GM12878 (cell line): ENCODE data around the gene CSDE1. TPM values are rescaled to one million over a fixed set of nuclear protein-coding genes. Genes with fewer than 3 reads are reported as not detected.
A peak's percentile ranks its signal among the peaks of the same experiment; 100 is the strongest.

Experiments used
- ASH2L ChIP-seq: fragments of 300-600, 200-600 bp; sonication (generic); IDR thresholded peaks from 2 replicates; pipeline ENCODE4 v1.6.1; 2017; ENCODE audit warnings: low read depth, mild to moderate bottlenecking, borderline replicate concordance
- ATF7 ChIP-seq: fragments of 450-650 bp; IDR thresholded peaks from 2 replicates; pipeline ENCODE4 v1.6.1; 2016; ENCODE audit warnings: low read depth, mild to moderate bottlenecking
- BACH1 ChIP-seq: fragments of 450-650 bp; IDR thresholded peaks from 2 replicates; pipeline ENCODE4 v1.6.1; 2017; ENCODE audit warnings: mild to moderate bottlenecking, borderline replicate concordance
- BCL11A ChIP-seq: IDR thresholded peaks from 2 replicates; pipeline ENCODE4 v1.6.1; 2011; ENCODE audit warnings: low read depth, low read length
- CBFB ChIP-seq: IDR thresholded peaks from 2 replicates; pipeline ENCODE4 v1.6.1; 2016; ENCODE audit warnings: antibody characterized with exemption, low read depth
- CBX3 ChIP-seq: fragments of 200-600 bp; sonication (generic); IDR thresholded peaks from 2 replicates; pipeline ENCODE4 v1.6.1; 2016; ENCODE audit warnings: low read depth, borderline replicate concordance
- CREB1 ChIP-seq: IDR thresholded peaks from 2 replicates; pipeline ENCODE4 v1.6.1; 2012; ENCODE audit warnings: low read depth, mild to moderate bottlenecking, inconsistent platforms
- E4F1 ChIP-seq: fragments of 450-650 bp; IDR thresholded peaks from 2 replicates; pipeline ENCODE4 v1.6.1; 2018; ENCODE audit warnings: borderline replicate concordance, mild to moderate bottlenecking; ENCODE audit not compliant: partially characterized antibody
- ELK1 ChIP-seq: IDR thresholded peaks from 2 replicates; pipeline ENCODE4 v1.6.1; 2012; ENCODE audit warnings: low read depth, low read length, improper control_type of control experiment
- IRF3 ChIP-seq: fragments of 450-650 bp; IDR thresholded peaks from 2 replicates; pipeline ENCODE4 v1.6.1; 2014; ENCODE audit warnings: mild to moderate bottlenecking
- IRF4 ChIP-seq: IDR thresholded peaks from 2 replicates; pipeline ENCODE4 v1.6.1; 2011; ENCODE audit warnings: low read depth, low read length
- MYB ChIP-seq: fragments of 150-350 bp; IDR thresholded peaks from 2 replicates; pipeline ENCODE4 v1.6.1; 2014; ENCODE audit warnings: mild to moderate bottlenecking, low read depth, low read length, borderline replicate concordance
- NKRF ChIP-seq: fragments of 450-650 bp; conservative IDR thresholded peaks from 2 replicates; pipeline ENCODE4 v1.6.1; 2017; ENCODE audit warnings: mild to moderate bottlenecking, moderate library complexity
- RAD21 ChIP-seq: IDR thresholded peaks from 2 replicates; pipeline ENCODE4 v1.6.1; 2011; ENCODE audit warnings: mild to moderate bottlenecking, low read depth, low read length, moderate library complexity; ENCODE audit not compliant: insufficient read depth
- RUNX3 ChIP-seq: IDR thresholded peaks from 2 replicates; pipeline ENCODE4 v1.6.1; 2012; ENCODE audit warnings: low read length, inconsistent platforms
- SIN3A ChIP-seq: IDR thresholded peaks from 2 replicates; pipeline ENCODE4 v1.6.1; 2012; ENCODE audit warnings: low read depth, low read length, improper control_type of control experiment
- SIX5 ChIP-seq: IDR thresholded peaks from 2 replicates; pipeline ENCODE4 v1.6.1; 2011; ENCODE audit warnings: mild to moderate bottlenecking, low read depth, low read length, moderate library complexity; ENCODE audit not compliant: severe bottlenecking
- SMAD5 ChIP-seq: IDR thresholded peaks from 2 replicates; pipeline ENCODE4 v1.6.1; 2016; ENCODE audit warnings: antibody characterized with exemption, low read depth
- SMC3 ChIP-seq: IDR thresholded peaks from 2 replicates; pipeline ENCODE4 v1.6.1; 2011; ENCODE audit warnings: low read length, improper control_type of control experiment, borderline replicate concordance
- TAF1 ChIP-seq: IDR thresholded peaks from 2 replicates; pipeline ENCODE4 v1.6.1; 2011; ENCODE audit warnings: mild to moderate bottlenecking, low read depth, low read length, borderline replicate concordance
- TBL1XR1 ChIP-seq: IDR thresholded peaks from 2 replicates; pipeline ENCODE4 v1.6.1; 2012; ENCODE audit warnings: low read depth, low read length, improper control_type of control experiment
- ZBED1 ChIP-seq: IDR thresholded peaks from 2 replicates; pipeline ENCODE4 v1.6.1; 2016; ENCODE audit warnings: borderline replicate concordance
- ZNF384 ChIP-seq: IDR thresholded peaks from 2 replicates; pipeline ENCODE4 v1.6.1; 2012; ENCODE audit warnings: low read depth, mild to moderate bottlenecking, low read length, improper control_type of control experiment, borderline replicate concordance
- polyA plus RNA-seq, 11 experiments: library from polyadenylated mRNA; depleted of rRNA in 4 of 11; unstranded in 6 of 11; stranded (reverse) in 5 of 11; fragments of >200 nt; fragmentation: Nextera tagmentation in 4 of 11; fragmentation: Illumina TruSeq in 1 of 11; extraction: Ambion mirVana in 4 of 11; extraction: Trizol in 1 of 11; gene quantifications; 1 replicate in 1 of 11; 2 replicates in 10 of 11; pipeline versions ENCODE4 v1.2.1 to v1.2.3, GENCODE V29; 2011 to 2016; ENCODE audit warnings: inconsistent platforms in 2 of 11, missing spikeins in 2 of 11, low read depth in 1 of 11
- total RNA-seq, 4 experiments: library from RNA; depleted of rRNA in 3 of 4; stranded (reverse); fragments of >200 nt in 3 of 4; fragmentation: Illumina TruSeq in 1 of 4; extraction: Trizol in 1 of 4; gene quantifications; 2 replicates each; pipeline versions ENCODE4 v1.2.1 to v1.2.3, GENCODE V29; 2013 to 2021

Gene CSDE1
- total and polyA plus RNA-seq, 10 of the 15 experiments (the other 5 are each of a cell fraction or from before 2014, with no cell fraction given) = 130 to 390 (median 246) TPM

- TF ChIP-seq MYB (no peak), RUNX3 (peak; percentile 58; the same call in 1 of the 2 replicates), RAD21 (no peak), ELK1 (peak; percentile 98), TBL1XR1 (peak; percentile 79; the same call in 1 of the 2 replicates), SMAD5 (0 out of 2 replicates have a peak, but pooled peaks have one; percentile 51), SMC3 (peak; percentile 17; the same call in 1 of the 2 replicates), ZBED1 (peak; percentile 66; the same call in 1 of the 2 replicates), E4F1 (peak; percentile 70), ZNF384 (no peak), CBX3 (no peak), TAF1 (peak; percentile 65; the same call in 1 of the 2 replicates), NKRF (peak; percentile 84; the same call in 1 of the 2 replicates), SIN3A (peak; percentile 91), CBFB (no peak; the same call in 1 of the 2 replicates), BACH1 (peak; percentile 61; the same call in 1 of the 2 replicates), IRF4 (no peak), IRF3 (no peak), SIX5 (peak; percentile 41), CREB1 (peak; percentile 98), BCL11A (no peak), ATF7 (peak; percentile 52; the same call in 1 of the 2 replicates), ASH2L (no peak)
These were observed 41.2 kb downstream of the CSDE1 start, which contains the start of gene NRAS (continued) for GRCh38 chr1:114716304-114717170.
